ENCODE data around the gene WWC1.
A peak's percentile ranks its signal among the peaks of the same experiment; 100 is the strongest.

Gene WWC1

GRCh38 chr5:168408561-168409305 lies 117.3 kb downstream of the WWC1 start:
- Histone ChIP-seq H3K4me3 (ENCODE audit: severe bottlenecking) (no peak overlapping the region), H3K36me3 (ENCODE audit: low read depth) (peaks cover 83% of the 10 kb centered on the region), H3K4me1 (ENCODE audit: insufficient read depth, poor library complexity, severe bottlenecking) (peaks cover 39% of the 10 kb centered on the region), H3K27ac (ENCODE audit: poor library complexity, severe bottlenecking) (peak overlapping the region; percentile 87), H3K9me3 (ENCODE audit: severe bottlenecking) (no peaks in the 10 kb centered on the region), H3K27me3 (ENCODE audit: insufficient read depth, poor library complexity, severe bottlenecking) (no peaks in the 10 kb centered on the region)
- TF ChIP-seq CTCF (IDR thresholded peaks at IDR 0.05; ENCODE audit: poor library complexity, severe bottlenecking) = no peak
- ATAC-seq (ENCODE audit: low read depth) (no peak), DNase-seq (ENCODE audit: low spot score) (no peak)

GRCh38 chr5:168409591-168410458 lies 118.4 kb downstream of the WWC1 start:
- peak overlapping the region; percentile 87 for H3K27ac ChIP-seq (ENCODE audit: poor library complexity, severe bottlenecking)
- H3K4me3 ChIP-seq (ENCODE audit: severe bottlenecking) = no peak overlapping the region
- DNase-seq (ENCODE audit: low spot score) (no peak), ATAC-seq (ENCODE audit: low read depth) (peak; percentile 54)
- no peaks in the 10 kb centered on the region for H3K9me3 ChIP-seq (ENCODE audit: severe bottlenecking)
- peaks cover 29% of the 10 kb centered on the region for H3K4me1 ChIP-seq (ENCODE audit: insufficient read depth, poor library complexity, severe bottlenecking)
- peaks cover 88% of the 10 kb centered on the region for H3K36me3 ChIP-seq (ENCODE audit: low read depth)
- TF ChIP-seq CTCF (IDR thresholded peaks at IDR 0.05; ENCODE audit: poor library complexity, severe bottlenecking) = no peak
- H3K27me3 ChIP-seq (ENCODE audit: insufficient read depth, poor library complexity, severe bottlenecking) = no peaks in the 10 kb centered on the region

GRCh38 chr5:168411871-168412270 lies 120.4 kb downstream of the WWC1 start:
- TF ChIP-seq CTCF (IDR thresholded peaks at IDR 0.05; ENCODE audit: poor library complexity, severe bottlenecking) = no peak
- H3K36me3 ChIP-seq (ENCODE audit: low read depth) = peaks cover 86% of the 10 kb centered on the region

GRCh38 chr5:168413062-168413461 lies 121.6 kb downstream of the WWC1 start:
- Histone ChIP-seq H3K27ac (ENCODE audit: poor library complexity, severe bottlenecking) (peak overlapping the region; percentile 87), H3K36me3 (ENCODE audit: low read depth) (peaks cover 91% of the 10 kb centered on the region), H3K4me3 (ENCODE audit: severe bottlenecking) (no peak overlapping the region), H3K4me1 (ENCODE audit: insufficient read depth, poor library complexity, severe bottlenecking) (peaks cover 29% of the 10 kb centered on the region), H3K27me3 (ENCODE audit: insufficient read depth, poor library complexity, severe bottlenecking) (no peaks in the 10 kb centered on the region), H3K9me3 (ENCODE audit: severe bottlenecking) (no peaks in the 10 kb centered on the region)
- TF ChIP-seq CTCF (IDR thresholded peaks at IDR 0.05; ENCODE audit: poor library complexity, severe bottlenecking) = no peak
- DNase-seq (ENCODE audit: low spot score) (peak; percentile 95), ATAC-seq (ENCODE audit: low read depth) (peak; percentile 90)

More at GRCh38 chr5:168411871-168412270, 120.4 kb downstream of the WWC1 start:
- Histone ChIP-seq H3K27ac (ENCODE audit: poor library complexity, severe bottlenecking) (peak overlapping the region; percentile 87), H3K9me3 (ENCODE audit: severe bottlenecking) (no peaks in the 10 kb centered on the region), H3K4me1 (ENCODE audit: insufficient read depth, poor library complexity, severe bottlenecking) (peaks cover 29% of the 10 kb centered on the region), H3K27me3 (ENCODE audit: insufficient read depth, poor library complexity, severe bottlenecking) (no peaks in the 10 kb centered on the region), H3K4me3 (ENCODE audit: severe bottlenecking) (no peak overlapping the region)
- ATAC-seq (ENCODE audit: low read depth) (no peak), DNase-seq (ENCODE audit: low spot score) (no peak)

Measured in RWPE2 (cell line).